RWPE2 (cell line): ENCODE data around the gene ACADSB.
A peak's percentile ranks its signal among the peaks of the same experiment; 100 is the strongest.

Experiments used
- ATAC-seq: fragments of 200-7000 bp; cut with Tn5 transposase; 3 replicates; pipeline ENCODE4 v1.9.1; 2021; ENCODE audit warnings: low read depth
- DNase-seq: peaks from one replicate; pipeline ENCODE4 v3.0.0-alpha.2; 2020; ENCODE audit warnings: low spot score
- H3K27ac ChIP-seq: fragments of 450-650 bp; 2 replicates; pipeline ENCODE4 v1.5.1; 2017; ENCODE audit warnings: mild to moderate bottlenecking; ENCODE audit not compliant: poor library complexity, severe bottlenecking
- H3K27me3 ChIP-seq: fragments of 250-450 bp; sonication (Bioruptor Pico); 2 replicates; pipeline ENCODE4 v1.5.1; 2021; ENCODE audit warnings: mild to moderate bottlenecking, moderate library complexity; ENCODE audit not compliant: insufficient read depth, poor library complexity, severe bottlenecking
- H3K36me3 ChIP-seq: fragments of 250-450 bp; sonication (Bioruptor Pico); 2 replicates; pipeline ENCODE4 v1.5.1; 2020; ENCODE audit warnings: low read depth, mild to moderate bottlenecking, moderate library complexity
- H3K4me1 ChIP-seq: fragments of 250-450 bp; sonication (Bioruptor Pico); 2 replicates; pipeline ENCODE4 v1.5.1; 2021; ENCODE audit warnings: mild to moderate bottlenecking, moderate library complexity; ENCODE audit not compliant: insufficient read depth, poor library complexity, severe bottlenecking
- H3K4me3 ChIP-seq: fragments of 250-450 bp; sonication (Bioruptor Pico); 2 replicates; pipeline ENCODE4 v1.5.1; 2021; ENCODE audit warnings: mild to moderate bottlenecking, moderate library complexity; ENCODE audit not compliant: severe bottlenecking
- H3K9me3 ChIP-seq: fragments of 250-450 bp; sonication (Bioruptor Pico); 2 replicates; pipeline ENCODE4 v1.5.1; 2021; ENCODE audit warnings: mild to moderate bottlenecking, moderate library complexity; ENCODE audit not compliant: severe bottlenecking
- CTCF ChIP-seq: fragments of 450-650 bp; IDR thresholded peaks from one replicate; pipeline ENCODE4 v1.5.1; 2017; ENCODE audit warnings: mild to moderate bottlenecking, moderate library complexity; ENCODE audit not compliant: poor library complexity, severe bottlenecking

The ACADSB gene

GRCh38 chr10:123021517-123021916 lies 12.7 kb downstream of the ACADSB start:
- Histone ChIP-seq H3K4me3 (no peak overlapping the region), H3K27me3 (no peaks in the 10 kb centered on the region), H3K27ac (no peak overlapping the region), H3K4me1 (no peaks in the 10 kb centered on the region), H3K36me3 (no peaks in the 10 kb centered on the region), H3K9me3 (no peaks in the 10 kb centered on the region)
- TF ChIP-seq CTCF: peak; percentile 53
- DNase-seq (no peak), ATAC-seq (no peak)

DNA sequence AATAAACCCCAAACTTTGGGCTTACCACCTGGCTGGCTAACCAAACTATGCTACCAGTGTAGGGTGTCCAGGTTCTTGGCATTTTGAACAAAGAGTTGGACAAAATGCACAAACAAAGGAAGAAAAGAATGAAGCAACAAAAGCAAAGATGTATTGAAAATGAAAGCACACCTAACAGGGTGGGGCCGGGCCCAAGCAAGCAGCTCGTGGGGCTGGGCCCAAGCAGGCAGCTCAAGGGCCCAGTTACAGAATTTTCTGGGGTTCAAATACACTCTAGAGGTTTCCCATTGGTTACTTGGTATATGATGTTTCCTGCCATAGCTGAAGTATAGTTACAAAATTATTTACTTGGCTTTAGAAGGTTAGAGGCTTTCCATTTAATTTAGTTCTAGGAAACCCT lies 15.7 kb downstream of the ACADSB start:
- H3K4me1 ChIP-seq: no peaks in the 10 kb centered on the region
- ATAC-seq: no peak
- H3K9me3 ChIP-seq: no peaks in the 10 kb centered on the region

DNA sequence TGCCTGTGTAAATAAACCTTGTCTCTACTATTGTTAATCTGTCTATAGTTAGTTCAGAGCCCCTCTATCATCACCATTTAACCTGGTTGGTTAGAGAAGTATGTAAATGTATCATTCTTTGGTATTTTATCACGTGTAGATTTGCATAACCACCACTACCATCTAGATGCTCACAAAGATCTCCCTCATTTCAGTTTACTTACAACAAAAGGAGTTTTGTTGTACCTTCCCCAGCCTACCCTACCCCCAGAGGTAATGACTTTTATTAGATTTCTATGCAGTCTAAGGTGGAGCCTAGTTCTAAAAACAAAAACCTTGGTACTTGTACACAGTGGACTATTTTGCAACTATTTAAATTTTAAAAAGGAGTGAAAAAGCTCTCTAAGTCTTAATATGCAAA lies 17.5 kb downstream of the ACADSB start:
- no peak for TF ChIP-seq CTCF
- ATAC-seq (no peak), DNase-seq (no peak)
- H3K9me3 ChIP-seq: no peaks in the 10 kb centered on the region
- H3K27ac ChIP-seq: no peak overlapping the region
- no peak overlapping the region for H3K4me3 ChIP-seq
- H3K4me1 ChIP-seq: no peaks in the 10 kb centered on the region
- no peaks in the 10 kb centered on the region for H3K27me3 ChIP-seq
- no peaks in the 10 kb centered on the region for H3K36me3 ChIP-seq

More for the DNA sequence above, 15.7 kb downstream of the ACADSB start:
- no peaks in the 10 kb centered on the region for H3K27me3 ChIP-seq
- no peak overlapping the region for H3K27ac ChIP-seq
- DNase-seq: no peak
- H3K4me3 ChIP-seq: no peak overlapping the region
- no peak for TF ChIP-seq CTCF
- no peaks in the 10 kb centered on the region for H3K36me3 ChIP-seq

- no peaks in the 10 kb centered on the region for H3K9me3 ChIP-seq
- no peak for TF ChIP-seq CTCF
- no peak; the same call in 2 of the 3 replicates for ATAC-seq
- H3K27me3 ChIP-seq: no peaks in the 10 kb centered on the region
- no peak overlapping the region for H3K27ac ChIP-seq
- H3K4me1 ChIP-seq: no peaks in the 10 kb centered on the region
- H3K4me3 ChIP-seq: no peak overlapping the region
- no peaks in the 10 kb centered on the region for H3K36me3 ChIP-seq
- DNase-seq: no peak
Observed at GRCh38 chr10:123027861-123028260, 19.1 kb downstream of the ACADSB start.

- Histone ChIP-seq H3K4me1 (no peaks in the 10 kb centered on the region), H3K27ac (no peak overlapping the region), H3K4me3 (no peak overlapping the region), H3K9me3 (no peaks in the 10 kb centered on the region), H3K36me3 (no peaks in the 10 kb centered on the region), H3K27me3 (no peaks in the 10 kb centered on the region)
- ATAC-seq (no peak), DNase-seq (no peak)
- TF ChIP-seq CTCF: no peak
Observed at GRCh38 chr10:123031124-123031523, 22.3 kb downstream of the ACADSB start.
